Stimulated activated CD8-positive, alpha-beta memory T cell treated with anti-CD3 and anti-CD28 coated beads, Interleukin-4, amount 100 ng/mL, for 48 hours (primary cell): Measurements from ENCODE around the gene CHST12.
"Not testable (repeated sequence)": the region's sequence is repeated elsewhere in the genome, so short reads cannot be mapped to it uniquely, and the experiment has no call there.

ENCODE experiments used
- DNase-seq: peaks from one replicate; pipeline ENCODE4 v3.0.0-alpha.2; 2020

CHST12 gene

GRCh38 chr7:2465928-2466327, 62.5 kb downstream of the CHST12 start:
- no peak for DNase-seq

- no peak for DNase-seq
Measured at GRCh38 chr7:2466675-2467074, 63.3 kb downstream of the CHST12 start.

GRCh38 chr7:2468227-2468626, 64.8 kb downstream of the CHST12 start:
- no peak for DNase-seq

- not testable (repeated sequence) for DNase-seq
Measured at GRCh38 chr7:2469460-2470203, 66.2 kb downstream of the CHST12 start.

- DNase-seq, result no peak
Measured at GRCh38 chr7:2470204-2471021, 67.0 kb downstream of the CHST12 start.

- DNase-seq, result no peak
Measured at GRCh38 chr7:2471022-2471329, 67.6 kb downstream of the CHST12 start.

- DNase-seq, result no peak
Measured at GRCh38 chr7:2471396-2471795, 68.0 kb downstream of the CHST12 start.

GRCh38 chr7:2472739-2473138, 69.3 kb downstream of the CHST12 start:
- DNase-seq, result no peak

- no peak for DNase-seq
Measured at GRCh38 chr7:2473496-2474180, 70.2 kb downstream of the CHST12 start.

GRCh38 chr7:2474224-2474623, 70.8 kb downstream of the CHST12 start:
- no peak for DNase-seq

- DNase-seq, result no peak
Measured at GRCh38 chr7:2474813-2475677, 71.6 kb downstream of the CHST12 start.

GRCh38 chr7:2475678-2476015, 72.2 kb downstream of the CHST12 start:
- no peak for DNase-seq

GRCh38 chr7:2476298-2476697, 72.9 kb downstream of the CHST12 start, which contains the start of gene GRIFIN:
Gene GRIFIN (minus strand): TSS chr7:2476398. CDS start chr7:2476383, 15 bp downstream.
- no peak for DNase-seq

GRCh38 chr7:2476776-2477446, 73.5 kb downstream of the CHST12 start:
- no peak for DNase-seq

- DNase-seq, result peak; percentile 67
Measured at GRCh38 chr7:2477447-2478398, 74.3 kb downstream of the CHST12 start.

GRCh38 chr7:2478399-2478785, 75.0 kb downstream of the CHST12 start:
- DNase-seq, result no peak

- no peak for DNase-seq
Measured at GRCh38 chr7:2478800-2479199, 75.4 kb downstream of the CHST12 start.

GRCh38 chr7:2479276-2480069, 76.1 kb downstream of the CHST12 start:
- DNase-seq, result no peak

- no peak for DNase-seq
Measured at GRCh38 chr7:2480070-2480408, 76.6 kb downstream of the CHST12 start.

GRCh38 chr7:2481195-2481594, 77.8 kb downstream of the CHST12 start:
- no peak for DNase-seq
